GM18861 (cell line): ENCODE measurements around the gene ARHGAP15.
"Not testable (repeated sequence)": the region's sequence is repeated elsewhere in the genome, so short reads cannot be mapped to it uniquely, and the experiment has no call there.

Source experiments
- ATAC-seq: cut with Tn5 transposase; IDR thresholded peaks from one replicate; pipeline ENCODE4 v1.9.1; 2021; ENCODE audit not compliant: unreplicated experiment

The ARHGAP15 gene

GRCh38 chr2:143521396-143521795 lies 392.2 kb downstream of the ARHGAP15 start:
- no peak for ATAC-seq

- no peak for ATAC-seq
These were observed 393.5 kb downstream of the ARHGAP15 start for GRCh38 chr2:143522699-143523098.

- ATAC-seq: no peak
These were observed 394.9 kb downstream of the ARHGAP15 start for GRCh38 chr2:143524119-143524553.

- ATAC-seq: no peak
These were observed 395.6 kb downstream of the ARHGAP15 start for GRCh38 chr2:143524559-143525401.

- ATAC-seq: no peak
These were observed 396.2 kb downstream of the ARHGAP15 start for GRCh38 chr2:143525402-143525860.

- no peak for ATAC-seq
These were observed 397.3 kb downstream of the ARHGAP15 start for GRCh38 chr2:143526498-143526897.

- ATAC-seq: no peak
These were observed 398.8 kb downstream of the ARHGAP15 start for GRCh38 chr2:143528021-143528420.

- no peak for ATAC-seq
These were observed 400.0 kb downstream of the ARHGAP15 start for GRCh38 chr2:143529118-143529720.

GRCh38 chr2:143530758-143531157 lies 401.5 kb downstream of the ARHGAP15 start:
- no peak for ATAC-seq

GRCh38 chr2:143532061-143532460 lies 402.8 kb downstream of the ARHGAP15 start:
- ATAC-seq: no peak

GRCh38 chr2:143533846-143534245 lies 404.6 kb downstream of the ARHGAP15 start:
- ATAC-seq: no peak

GRCh38 chr2:143535802-143536201 lies 406.6 kb downstream of the ARHGAP15 start:
- ATAC-seq: no peak

- ATAC-seq: not testable (repeated sequence)
These were observed 412.7 kb downstream of the ARHGAP15 start for GRCh38 chr2:143541899-143542298.

GRCh38 chr2:143545059-143545948 lies 416.1 kb downstream of the ARHGAP15 start:
- ATAC-seq: no peak

- ATAC-seq: no peak
These were observed 416.7 kb downstream of the ARHGAP15 start for GRCh38 chr2:143545949-143546255.

GRCh38 chr2:143548032-143548431 lies 418.8 kb downstream of the ARHGAP15 start:
- no peak for ATAC-seq

- no peak for ATAC-seq
These were observed 421.3 kb downstream of the ARHGAP15 start for GRCh38 chr2:143550500-143550899.

GRCh38 chr2:143551971-143552650 lies 422.9 kb downstream of the ARHGAP15 start:
- no peak for ATAC-seq

- peak; percentile 52 for ATAC-seq
These were observed 424.0 kb downstream of the ARHGAP15 start for GRCh38 chr2:143553261-143553660.

GRCh38 chr2:143558665-143559064 lies 429.4 kb downstream of the ARHGAP15 start:
- ATAC-seq: no peak

- ATAC-seq: no peak
These were observed 429.9 kb downstream of the ARHGAP15 start for GRCh38 chr2:143559147-143559546.
